Activated CD4-positive, alpha-beta T cell treated with anti-CD3 and anti-CD28 coated beads, Interleukin-2, amount 10 ng/mL, durations not matched to agents 7 days and 5 days (primary cell): Measurements from ENCODE around the gene OLFM4. TPM values are rescaled to one million over a fixed set of nuclear protein-coding genes. Genes with fewer than 3 reads are reported as not detected.

ENCODE experiments used
- CTCF ChIA-PET: fragments of 350-600 bp; sonication (Branson Sonifier 250); formaldehyde crosslinking; loops from one replicate; lab custom pipeline; 2021; ENCODE audit warnings: antibody characterized with exemption; lab: Charles Lee
- POLR2A ChIA-PET: fragments of 350-600 bp; sonication (Branson Sonifier 250); formaldehyde crosslinking; loops from one replicate; lab custom pipeline; 2021; ENCODE audit warnings: antibody characterized with exemption; lab: Charles Lee
- DNase-seq: peaks from one replicate; pipeline ENCODE4 v3.0.0-alpha.2; 2020
- H3K27ac Mint-ChIP-seq: one replicate; pipeline ENCODE4 v1.8.0; 2021; ENCODE audit warnings: mild to moderate bottlenecking, moderate library complexity, mixed read lengths
- H3K27me3 Mint-ChIP-seq: one replicate; pipeline ENCODE4 v1.8.0; 2021; ENCODE audit warnings: mixed read lengths
- H3K36me3 Mint-ChIP-seq: one replicate; pipeline ENCODE4 v1.8.0; 2021; ENCODE audit warnings: low read depth, mixed read lengths
- H3K4me1 Mint-ChIP-seq: one replicate; pipeline ENCODE4 v1.8.0; 2021; ENCODE audit warnings: mixed read lengths
- H3K4me3 Mint-ChIP-seq: one replicate; pipeline ENCODE4 v1.8.0; 2021; ENCODE audit warnings: mild to moderate bottlenecking, moderate library complexity, mixed read lengths
- H3K9me3 Mint-ChIP-seq: one replicate; pipeline ENCODE4 v1.8.0; 2021; ENCODE audit warnings: mixed read lengths
- total RNA-seq, 2 experiments: library from RNA; stranded (reverse); gene quantifications; one replicate each; pipeline ENCODE4 v1.2.3, GENCODE V29; 2021

The OLFM4 gene
- total RNA-seq, 2 experiments from 2014 or later = not detected

- Mint-ChIP-seq H3K27me3 (peaks cover 1% of the 10 kb centered on the region), H3K9me3 (peaks cover 5% of the 10 kb centered on the region), H3K4me1 (no peaks in the 10 kb centered on the region), H3K36me3 (no peaks in the 10 kb centered on the region), H3K4me3 (no peak overlapping the region), H3K27ac (no peak overlapping the region)
- no peak for DNase-seq
- CTCF ChIA-PET = no interaction called here
- POLR2A ChIA-PET = no interaction called here
These were observed 61.3 kb downstream of the OLFM4 start for GRCh38 chr13:53089951-53090350.

- no peaks in the 10 kb centered on the region for H3K36me3 Mint-ChIP-seq
- H3K27ac Mint-ChIP-seq = no peak overlapping the region
- POLR2A ChIA-PET = no interaction called here
- H3K4me3 Mint-ChIP-seq = no peak overlapping the region
- peaks cover 5% of the 10 kb centered on the region for H3K9me3 Mint-ChIP-seq
- no peak for DNase-seq
- CTCF ChIA-PET = no interaction called here
- H3K4me1 Mint-ChIP-seq = no peaks in the 10 kb centered on the region
- peaks cover 1% of the 10 kb centered on the region for H3K27me3 Mint-ChIP-seq
These were observed 61.8 kb downstream of the OLFM4 start for GRCh38 chr13:53090461-53090860.

GRCh38 chr13:53092931-53093330 is 64.3 kb downstream of the OLFM4 start:
- H3K9me3 Mint-ChIP-seq = peaks cover 5% of the 10 kb centered on the region
- H3K27ac Mint-ChIP-seq = no peak overlapping the region
- ChIA-PET CTCF (no interaction called here), POLR2A (no interaction called here)
- H3K4me1 Mint-ChIP-seq = no peaks in the 10 kb centered on the region
- H3K4me3 Mint-ChIP-seq = no peak overlapping the region
- no peaks in the 10 kb centered on the region for H3K27me3 Mint-ChIP-seq
- no peaks in the 10 kb centered on the region for H3K36me3 Mint-ChIP-seq
- no peak for DNase-seq

GRCh38 chr13:53098455-53098854 is 69.8 kb downstream of the OLFM4 start:
- CTCF ChIA-PET = no interaction called here
- no peaks in the 10 kb centered on the region for H3K4me1 Mint-ChIP-seq
- POLR2A ChIA-PET = no interaction called here

GRCh38 chr13:53100394-53101063 is 71.9 kb downstream of the OLFM4 start:
- no peak for DNase-seq
- Mint-ChIP-seq H3K27me3 (no peaks in the 10 kb centered on the region), H3K4me1 (no peaks in the 10 kb centered on the region), H3K27ac (no peak overlapping the region), H3K4me3 (no peak overlapping the region), H3K36me3 (no peaks in the 10 kb centered on the region), H3K9me3 (no peaks in the 10 kb centered on the region)
- ChIA-PET CTCF (no interaction called here), POLR2A (no interaction called here)

More at GRCh38 chr13:53098455-53098854, 69.8 kb downstream of the OLFM4 start:
- no peak overlapping the region for H3K4me3 Mint-ChIP-seq
- DNase-seq = no peak
- H3K9me3 Mint-ChIP-seq = no peaks in the 10 kb centered on the region
- no peak overlapping the region for H3K27ac Mint-ChIP-seq
- no peaks in the 10 kb centered on the region for H3K27me3 Mint-ChIP-seq
- H3K36me3 Mint-ChIP-seq = no peaks in the 10 kb centered on the region

Other genes with a start within 250 kb of the OLFM4 start
- not detected for gene PCDH8, start 180.2 kb upstream of the OLFM4 start, total RNA-seq